H9 (cell line): ENCODE results near the gene CAMTA1. TPM values are rescaled to one million over a fixed set of nuclear protein-coding genes. Genes with fewer than 3 reads are reported as not detected.

ENCODE experiments used
- DNase-seq: peaks from one replicate; pipeline ENCODE4 v3.0.0-alpha.2; 2017
- H2AFZ ChIP-seq: one replicate; pipeline ENCODE4 v1.6.1; 2013; ENCODE audit warnings: mild to moderate bottlenecking, low read length, control low read depth, moderate library complexity
- H2AK5ac ChIP-seq: 2 replicates; pipeline ENCODE4 v1.6.1; 2013; ENCODE audit warnings: low read length, control low read depth, mixed read lengths; ENCODE audit not compliant: insufficient read length
- H2BK120ac ChIP-seq: one replicate; pipeline ENCODE4 v1.6.1; 2013; ENCODE audit warnings: low read depth, mild to moderate bottlenecking, low read length, control low read depth, inconsistent platforms; ENCODE audit not compliant: poor library complexity, severe bottlenecking
- H2BK12ac ChIP-seq: 2 replicates; pipeline ENCODE4 v1.6.1; 2013; ENCODE audit warnings: low read length, control low read depth, mixed read lengths, low read depth; ENCODE audit not compliant: insufficient read length
- H2BK15ac ChIP-seq: 2 replicates; pipeline ENCODE4 v1.6.1; 2013; ENCODE audit warnings: low read depth, low read length, control low read depth
- H2BK20ac ChIP-seq: one replicate; pipeline ENCODE4 v1.6.1; 2013; ENCODE audit warnings: low read depth, mild to moderate bottlenecking, low read length, control low read depth, inconsistent platforms; ENCODE audit not compliant: poor library complexity, severe bottlenecking
- H2BK5ac ChIP-seq: 2 replicates; pipeline ENCODE4 v1.6.1; 2013; ENCODE audit warnings: low read length, control low read depth, mixed read lengths; ENCODE audit not compliant: insufficient read length
- H3K14ac ChIP-seq: 2 replicates; pipeline ENCODE4 v1.6.1; 2013; ENCODE audit warnings: low read length, control low read depth; ENCODE audit not compliant: insufficient read depth
- H3K18ac ChIP-seq: 2 replicates; pipeline ENCODE4 v1.6.1; 2013; ENCODE audit warnings: low read depth, mild to moderate bottlenecking, mixed read lengths, low read length, control low read depth; ENCODE audit not compliant: insufficient read length
- H3K23ac ChIP-seq: 2 replicates; pipeline ENCODE4 v1.6.1; 2013; ENCODE audit warnings: low read length, control low read depth, mixed read lengths, low read depth; ENCODE audit not compliant: insufficient read length
- H3K23me2 ChIP-seq: 2 replicates; pipeline ENCODE4 v1.6.1; 2013; ENCODE audit warnings: low read depth, mild to moderate bottlenecking, mixed read lengths, low read length, control low read depth; ENCODE audit not compliant: insufficient read length, poor library complexity, severe bottlenecking
- H3K27ac ChIP-seq: 2 replicates; pipeline ENCODE4 v1.5.1; 2013; ENCODE audit warnings: low read length, control low read depth, mixed read lengths, low read depth; ENCODE audit not compliant: insufficient read length
- H3K27me3 ChIP-seq: 2 replicates; pipeline ENCODE4 v1.6.1; 2013; ENCODE audit warnings: low read length, control low read depth, inconsistent platforms; ENCODE audit not compliant: insufficient read depth
- H3K4ac ChIP-seq: 2 replicates; pipeline ENCODE4 v1.6.1; 2013; ENCODE audit warnings: low read depth, mild to moderate bottlenecking, control low read depth, inconsistent platforms, low read length, moderate library complexity
- H3K4me1 ChIP-seq: 2 replicates; pipeline ENCODE4 v1.6.1; 2013; ENCODE audit warnings: low read length, control low read depth, inconsistent platforms; ENCODE audit not compliant: insufficient read depth
- H3K4me2 ChIP-seq: 2 replicates; pipeline ENCODE4 v1.6.1; 2013; ENCODE audit warnings: low read length, control low read depth, mixed read lengths; ENCODE audit not compliant: insufficient read length, insufficient read depth
- H3K56ac ChIP-seq: 2 replicates; pipeline ENCODE4 v1.6.1; 2013; ENCODE audit warnings: low read depth, mild to moderate bottlenecking, mixed read lengths, low read length, control low read depth; ENCODE audit not compliant: insufficient read length
- H3K79me1 ChIP-seq: 2 replicates; pipeline ENCODE4 v1.6.1; 2013; ENCODE audit warnings: low read depth, mild to moderate bottlenecking, moderate library complexity, low read length, control low read depth, inconsistent platforms; ENCODE audit not compliant: insufficient read depth, poor library complexity, severe bottlenecking
- H3K79me2 ChIP-seq: 2 replicates; pipeline ENCODE4 v1.6.1; 2013; ENCODE audit warnings: low read length, control low read depth, inconsistent platforms; ENCODE audit not compliant: insufficient read depth
- H3K9ac ChIP-seq: 2 replicates; pipeline ENCODE4 v1.6.1; 2013; ENCODE audit warnings: low read length, control low read depth, mixed read lengths; ENCODE audit not compliant: insufficient read length; ENCODE audit errors: extremely low read depth
- H3K9me3 ChIP-seq: one replicate; pipeline ENCODE4 v1.6.1; 2013; ENCODE audit warnings: low read depth, low read length, inconsistent platforms; ENCODE audit not compliant: control insufficient read depth
- H3T11ph ChIP-seq: one replicate; pipeline ENCODE4 v1.6.1; 2013; ENCODE audit warnings: mild to moderate bottlenecking, low read length, control low read depth, inconsistent platforms
- H4K20me1 ChIP-seq: one replicate; pipeline ENCODE4 v1.6.1; 2013; ENCODE audit not compliant: control insufficient read depth, insufficient read length, insufficient read depth
- H4K5ac ChIP-seq: 2 replicates; pipeline ENCODE4 v1.6.1; 2013; ENCODE audit warnings: low read depth, mild to moderate bottlenecking, mixed read lengths, low read length, control low read depth; ENCODE audit not compliant: insufficient read length
- H4K8ac ChIP-seq: replicated peaks from 2 replicates; pipeline ENCODE4 v1.6.1; 2013; ENCODE audit warnings: low read length, control low read depth, mixed read lengths, low read depth; ENCODE audit not compliant: insufficient read length
- H4K91ac ChIP-seq: 2 replicates; pipeline ENCODE4 v1.6.1; 2013; ENCODE audit warnings: low read depth, mild to moderate bottlenecking, moderate library complexity, mixed read lengths, low read length, control low read depth; ENCODE audit not compliant: insufficient read length
- H3K27ac Mint-ChIP-seq, 3 experiments: 2 replicates in 2 of 3; 3 replicates in 1 of 3; pipeline ENCODE4 v1.8.0; 2020 to 2021; ENCODE audit warnings: mixed read lengths in 3 of 3, mild to moderate bottlenecking in 1 of 3, moderate library complexity in 1 of 3
- H3K27me3 Mint-ChIP-seq: 2 replicates; pipeline ENCODE4 v1.8.0; 2021; ENCODE audit warnings: low read depth, mild to moderate bottlenecking, moderate library complexity, mixed read lengths
- H3K36me3 Mint-ChIP-seq, 3 experiments: 2 replicates in 2 of 3; 3 replicates in 1 of 3; pipeline ENCODE4 v1.8.0; 2020 to 2021; ENCODE audit warnings: low read depth in 3 of 3, mixed read lengths in 3 of 3; ENCODE audit not compliant: insufficient read depth in 1 of 3
- H3K4me1 Mint-ChIP-seq, 2 experiments: 2 replicates each; pipeline ENCODE4 v1.8.0; 2020; ENCODE audit warnings: mixed read lengths in 2 of 2
- H3K4me3 Mint-ChIP-seq, 2 experiments: 2 replicates in 1 of 2; 3 replicates in 1 of 2; pipeline ENCODE4 v1.8.0; 2020 to 2021; ENCODE audit warnings: mild to moderate bottlenecking in 2 of 2, mixed read lengths in 2 of 2, moderate library complexity in 1 of 2
- H3K9me3 Mint-ChIP-seq, 2 experiments: 2 replicates in 1 of 2; 3 replicates in 1 of 2; pipeline ENCODE4 v1.8.0; 2020; ENCODE audit warnings: mild to moderate bottlenecking in 2 of 2, mixed read lengths in 2 of 2, moderate library complexity in 1 of 2
- CTCF ChIP-seq: fragments of 200-600 bp; sonication (generic); conservative IDR thresholded peaks from 3 replicates; pipeline ENCODE4 v1.8.0; 2021; ENCODE audit warnings: antibody characterized with exemption, mild to moderate bottlenecking
- WGBS: extraction: QIAGEN DNeasy Blood & Tissue Kit; methylation state at CpG from one replicate; pipeline ENCODE4 v1.1.7; 2013; ENCODE audit warnings: missing lambda C conversion rate, low lambda C conversion rate, mixed read lengths; ENCODE audit not compliant: insufficient read length; ENCODE audit errors: extremely low coverage; 5-methylcytosine and 5-hydroxymethylcytosine counted together
- total RNA-seq: library from RNA; stranded (reverse); gene quantifications from 2 replicates; pipeline ENCODE4 v1.2.1, GENCODE V29; 2021

The CAMTA1 gene
- total RNA-seq, 1 experiment from 2014 or later: 115 TPM

DNA sequence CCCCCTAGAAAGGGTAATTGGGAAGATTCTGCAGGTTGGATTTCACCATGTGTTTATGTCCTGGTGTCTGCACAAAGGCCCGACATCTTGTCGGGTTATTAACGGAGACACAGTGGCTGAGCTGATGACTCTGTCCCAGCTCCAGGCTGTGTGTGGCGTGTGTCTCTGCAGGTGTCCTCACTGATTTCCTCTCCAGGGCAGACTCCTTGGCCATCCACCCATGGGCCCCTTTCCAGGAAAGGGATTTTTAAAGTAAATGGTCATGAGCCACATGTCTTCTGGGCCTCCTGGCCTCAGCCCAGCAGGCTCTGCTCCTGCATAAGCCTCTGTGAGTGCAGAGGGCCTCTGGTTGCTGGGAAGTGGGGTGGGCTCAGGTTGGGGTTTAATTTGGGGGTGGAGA, 567.1 kb downstream of the CAMTA1 start:
- no peak overlapping the region for H2AFZ ChIP-seq
- H3K9me3 ChIP-seq: no peaks in the 10 kb centered on the region
- H3K56ac ChIP-seq: no peak overlapping the region
- no peak overlapping the region for H2BK15ac ChIP-seq
- no CpG with 5 or more reads among the region's 4 CpGs for WGBS
- no peak overlapping the region for H3K4me2 ChIP-seq
- TF ChIP-seq CTCF: no peak
- no peak overlapping the region for H4K91ac ChIP-seq
- no peaks in the 10 kb centered on the region for H3K79me2 ChIP-seq
- Mint-ChIP-seq H3K27ac (no peak overlapping the region), H3K4me1 (peaks cover 0 to 3% of the 10 kb centered on the region in 2 experiments; a peak in 1 of 4 replicates), H3K27me3 (no peaks in the 10 kb centered on the region), H3K9me3 (no peaks in the 10 kb centered on the region; a peak in 1 of 5 replicates), H3K36me3 (no peaks in the 10 kb centered on the region), H3K4me3 (no peak overlapping the region)
- H3K14ac ChIP-seq: no peak overlapping the region
- no peaks in the 10 kb centered on the region for H3K4me1 ChIP-seq
- H2BK12ac ChIP-seq: no peak overlapping the region
- H4K20me1 ChIP-seq: no peaks in the 10 kb centered on the region
- no peak overlapping the region for H2AK5ac ChIP-seq
- no peak overlapping the region for H3K9ac ChIP-seq
- no peak overlapping the region for H4K5ac ChIP-seq
- H3K18ac ChIP-seq: no peak overlapping the region
- H3K27me3 ChIP-seq: no peaks in the 10 kb centered on the region
- H3K4ac ChIP-seq: no peak overlapping the region
- no peak overlapping the region for H3K23ac ChIP-seq
- H3K79me1 ChIP-seq: no peaks in the 10 kb centered on the region
- H2BK20ac ChIP-seq: no peak overlapping the region
- H2BK120ac ChIP-seq: no peak overlapping the region
- no peak overlapping the region for H4K8ac ChIP-seq
- H3K27ac ChIP-seq: no peak overlapping the region
- no peaks in the 10 kb centered on the region for H3K23me2 ChIP-seq
- no peak for DNase-seq
- no peak overlapping the region for H3T11ph ChIP-seq
- H2BK5ac ChIP-seq: no peak overlapping the region
